K562 (cell line): Measurements from ENCODE around the gene SELENOI. TPM values are rescaled to one million over a fixed set of nuclear protein-coding genes. Genes with fewer than 3 reads are reported as not detected.
A peak's percentile ranks its signal among the peaks of the same experiment; 100 is the strongest.

ENCODE experiments used
- ATF7 ChIP-seq: fragments of 450-650 bp; IDR thresholded peaks from 2 replicates; pipeline ENCODE4 v1.7.1; 2014; ENCODE audit warnings: mild to moderate bottlenecking, moderate library complexity
- E2F6 ChIP-seq, 2 experiments: IDR thresholded peaks; 2 replicates each; pipeline ENCODE4 v1.6.1; 2011; ENCODE audit warnings: borderline replicate concordance in 1 of 2, control low read depth in 1 of 2, low read depth in 1 of 2, low read length in 1 of 2, mild to moderate bottlenecking in 1 of 2, mixed read lengths in 1 of 2, moderate library complexity in 1 of 2; ENCODE audit not compliant: insufficient read depth in 1 of 2, insufficient read length in 1 of 2, poor library complexity in 1 of 2, severe bottlenecking in 1 of 2; ENCODE audit errors: extremely low read depth in 1 of 2
- FOXP4 ChIP-seq: sonication (generic); formaldehyde crosslinking; IDR thresholded peaks from 2 replicates; pipeline ENCODE4 v1.8.0; 2022; ENCODE audit warnings: mild to moderate bottlenecking, missing genetic modification reagents, borderline replicate concordance
- MAX ChIP-seq: sonication (generic); formaldehyde crosslinking; IDR thresholded peaks from 2 replicates; pipeline ENCODE4 v1.9.0; 2022; ENCODE audit warnings: mild to moderate bottlenecking, missing genetic modification reagents
- PML ChIP-seq: IDR thresholded peaks from 2 replicates; pipeline ENCODE4 v1.6.1; 2012; ENCODE audit warnings: low read length, inconsistent platforms
- POLR2G ChIP-seq: fragments of 200-400 bp; formaldehyde crosslinking; IDR thresholded peaks from 2 replicates; pipeline ENCODE4 v1.6.1; 2017; ENCODE audit warnings: low read depth, mild to moderate bottlenecking, antibody characterized with exemption, low read length, moderate library complexity
- RNF2 ChIP-seq: sonication (generic); IDR thresholded peaks from 2 replicates; pipeline ENCODE4 v1.6.1; 2016
- SAFB2 ChIP-seq: fragments of 200-400 bp; formaldehyde crosslinking; IDR thresholded peaks from 2 replicates; pipeline ENCODE4 v1.6.1; 2018; ENCODE audit warnings: borderline replicate concordance, low read length, low read depth, moderate library complexity; ENCODE audit not compliant: severe bottlenecking
- SMAD3 ChIP-seq: fragments of 450-650 bp; formaldehyde crosslinking; conservative IDR thresholded peaks from 2 replicates; pipeline ENCODE4 v1.4.0; 2020; ENCODE audit warnings: mild to moderate bottlenecking
- ZBTB40 ChIP-seq, 2 experiments: fragments of 450-650 bp in 1 of 2; sonication (generic) in 1 of 2; formaldehyde crosslinking in 1 of 2; IDR thresholded peaks; 2 replicates each; pipeline versions ENCODE4 v1.7.1 to v1.9.0; 2016 to 2022; ENCODE audit warnings: inconsistent platforms in 1 of 2, mild to moderate bottlenecking in 1 of 2, missing genetic modification reagents in 1 of 2
- ZNF12 ChIP-seq: sonication (generic); formaldehyde crosslinking; IDR thresholded peaks from 2 replicates; pipeline ENCODE4 v1.4.0; 2020; ENCODE audit warnings: mild to moderate bottlenecking, missing genetic modification reagents
- ZNF512 ChIP-seq: IDR thresholded peaks from 2 replicates; pipeline ENCODE4 v1.6.1; 2016; ENCODE audit warnings: missing genetic modification characterization, missing compliant biosample characterization
- polyA plus RNA-seq, 8 experiments: library from polyadenylated mRNA; depleted of rRNA in 4 of 8; stranded (reverse) in 5 of 8; unstranded in 3 of 8; fragments of >200 nt; fragmentation: Nextera tagmentation in 2 of 8; fragmentation: Illumina TruSeq in 1 of 8; extraction: Ambion mirVana in 2 of 8; extraction: Trizol in 1 of 8; gene quantifications; 2 replicates each; pipeline versions ENCODE4 v1.2.1 to v1.2.3, GENCODE V29; 2011 to 2014; ENCODE audit warnings: inconsistent platforms in 1 of 8, missing spikeins in 1 of 8
- total RNA-seq, 7 experiments: library from RNA; depleted of rRNA in 6 of 7; stranded (reverse); fragments of >200 nt in 6 of 7; fragmentation: Illumina TruSeq in 2 of 7; extraction: Trizol in 2 of 7; gene quantifications; 2 replicates each; pipeline versions ENCODE4 v1.2.1 to v1.2.3, GENCODE V29; 2011 to 2021; ENCODE audit warnings: low replicate concordance in 1 of 7

Gene SELENOI
- total and polyA plus RNA-seq, 9 of the 15 experiments (the other 6 are each of a cell fraction or from before 2014, with no cell fraction given), result 9.6 to 46.9 (median 24.4) TPM

- TF ChIP-seq SAFB2 (no peak), ATF7 (peak; percentile 98), ZNF12 (CRISPR knock-in tag) (no peak), ZBTB40 (IDR thresholded peaks at IDR 0.05) (peak; percentile 30; the same call in 1 of the 2 replicates), ZBTB40 (CRISPR knock-in tag; IDR thresholded peaks at IDR 0.05) (no peak), POLR2G (0 out of 2 replicates have a peak, but pooled peaks have one; percentile 27), FOXP4 (CRISPR knock-in tag) (no peak), SMAD3 (CRISPR knock-in tag) (no peak), RNF2 (peak; percentile 83), E2F6 (IDR thresholded peaks at IDR 0.05; ENCODE audit: borderline replicate concordance in 1 of 2, extremely low read depth in 1 of 2, insufficient read depth in 1 of 2, insufficient read length in 1 of 2, low read depth in 1 of 2, low read length in 1 of 2, poor library complexity in 1 of 2, severe bottlenecking in 1 of 2) (peak in 1 of 2 experiments; percentile 18), ZNF512 (tag) (no peak), MAX (CRISPR knock-in tag) (no peak), PML (peak; percentile 56; the same call in 1 of the 2 replicates)
These were observed 66.2 kb downstream of the SELENOI start (continued) for GRCh38 chr2:26412091-26412673.
